Sigmoid colon (tissue), 7 donors: ENCODE measurements around the gene ZNF280B. TPM values are rescaled to one million over a fixed set of nuclear protein-coding genes. Genes with fewer than 3 reads are reported as not detected.
"Not testable (repeated sequence)": the region's sequence is repeated elsewhere in the genome, so short reads cannot be mapped to it uniquely, and the experiment has no call there.

Experiments used
- DNase-seq: peaks from one replicate; pipeline ENCODE4 v3.0.0-alpha.2; 2019
- H3K27ac ChIP-seq, 4 donors: fragments of 200-600 bp; sonication (generic); one replicate each; pipeline ENCODE4 v1.5.1; 2016 to 2019; ENCODE audit warnings: mild to moderate bottlenecking in 1 of 4
- H3K27me3 ChIP-seq, 3 donors: fragments of 200-600 bp; sonication (generic); one replicate each; pipeline ENCODE4 v1.5.1; 2019; ENCODE audit warnings: mild to moderate bottlenecking in 1 of 3
- H3K36me3 ChIP-seq, 4 donors: fragments of 200-600 bp; sonication (generic); one replicate each; pipeline ENCODE4 v1.5.1; 2016 to 2019
- H3K4me1 ChIP-seq, 4 donors: fragments of 200-600 bp; sonication (generic); one replicate each; pipeline ENCODE4 v1.5.1; 2017 to 2019
- H3K4me3 ChIP-seq, 4 donors: fragments of 200-600 bp; sonication (generic); one replicate each; pipeline ENCODE4 v1.5.1; 2017 to 2019; ENCODE audit warnings: mild to moderate bottlenecking in 2 of 4, moderate library complexity in 1 of 4
- H3K9me3 ChIP-seq, 4 donors: fragments of 200-600 bp in 3 of 4; sonication (generic) in 3 of 4; one replicate each; pipeline versions ENCODE4 v1.5.1 to v1.6.1; 2013 to 2019
- CTCF ChIP-seq, 4 experiments: fragments of 450-650 bp in 3 of 4; fragments of 200-600 bp in 1 of 4; IDR thresholded peaks; one replicate each; pipeline ENCODE4 v1.5.1; 2016 to 2019; ENCODE audit warnings: antibody characterized with exemption in 4 of 4, mild to moderate bottlenecking in 3 of 4, moderate library complexity in 2 of 4
- EP300 ChIP-seq, 4 donors: sonication (generic); formaldehyde crosslinking; IDR thresholded peaks; one replicate each; pipeline ENCODE4 v1.6.1; 2017; ENCODE audit warnings: antibody characterized with exemption in 4 of 4
- POLR2A ChIP-seq, 2 donors: fragments of 450-650 bp; IDR thresholded peaks; one replicate each; pipeline ENCODE4 v1.6.1; 2016; ENCODE audit warnings: antibody characterized with exemption in 2 of 2, mild to moderate bottlenecking in 2 of 2, moderate library complexity in 2 of 2
- POLR2AphosphoS5 ChIP-seq, 4 donors: sonication (generic); formaldehyde crosslinking; IDR thresholded peaks; one replicate each; pipeline ENCODE4 v1.6.1; 2017; ENCODE audit warnings: antibody characterized with exemption in 4 of 4
- WGBS, 2 donors: extraction: QIAGEN DNeasy Blood & Tissue Kit; methylation state at CpG; one replicate each; pipeline ENCODE4 v1.1.7; 2013; 5-methylcytosine and 5-hydroxymethylcytosine counted together
- intact Hi-C: fragments of 100-400 bp; cut with DNase I; formaldehyde crosslinking; loops from one replicate; pipeline ENCODE4 v1.15.1; 2023
- polyA plus RNA-seq, 3 donors: library from polyadenylated mRNA; stranded (reverse); fragments of 200-250 nt; gene quantifications; one replicate each; pipeline ENCODE4 v1.2.3, GENCODE V29; 2013
- total RNA-seq, 4 donors: library from RNA; depleted of rRNA; stranded (reverse); fragments of >200 nt; gene quantifications; one replicate each; pipeline ENCODE4 v1.1.0, GENCODE V29; 2016
- donor health status: healthy with polysubstance abuse.
- donor health status: Bipolar disorder and iron deficiency.
- donor health status: healthy.

Gene ZNF280B
- total and polyA plus RNA-seq, 7 donors: under 0.01 to 1.1 (median 0.41) TPM

DNA sequence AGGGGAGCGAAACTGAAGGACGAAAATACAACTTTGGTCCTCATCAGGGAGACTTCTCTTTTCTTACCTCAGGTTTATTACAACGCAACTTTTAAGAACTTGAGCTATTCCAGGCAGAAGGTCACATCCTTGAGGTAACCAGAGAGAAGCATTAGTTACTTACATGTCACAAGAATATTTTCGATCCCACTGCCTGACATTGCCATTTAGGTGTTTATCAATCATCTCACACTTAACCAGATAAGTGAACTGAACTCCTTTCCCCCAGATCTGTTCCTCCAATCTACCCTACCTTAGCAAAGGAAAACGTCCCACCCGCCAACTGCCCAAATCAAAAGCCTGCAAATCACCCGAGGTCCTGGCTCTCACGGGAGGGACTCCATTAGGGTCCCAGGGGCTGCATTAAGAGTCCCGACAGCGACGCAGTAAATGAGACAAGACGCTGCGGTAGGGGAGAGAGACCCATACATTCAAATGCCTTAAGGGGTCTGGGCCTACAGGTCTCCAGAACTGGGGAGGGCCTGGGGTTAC lies 734 bp downstream of the ZNF280B start:
- no peak overlapping the region for H3K27ac ChIP-seq
- DNase-seq: no peak
- H3K36me3 ChIP-seq: no peaks in the 10 kb centered on the region
- peaks cover 0 to 5% (median 0%) of the 10 kb centered on the region in 3 donors for H3K27me3 ChIP-seq
- peak overlapping the region; percentile 32 to 58 (median 48) for H3K4me3 ChIP-seq
- peaks cover 0 to 11% (median 3%) of the 10 kb centered on the region in 4 donors for H3K4me1 ChIP-seq
- intact Hi-C loops: no loop called here
- 34 to 38% methylated on average over 13 of the region's 13 CpGs for WGBS, 2 donors
- TF ChIP-seq EP300 (IDR thresholded peaks at IDR 0.05) (no peak), POLR2AphosphoS5 (IDR thresholded peaks at IDR 0.05) (no peak), POLR2A (IDR thresholded peaks at IDR 0.05) (no peak), CTCF (IDR thresholded peaks at IDR 0.05) (no peak)
- peaks cover 0 to 8% (median 5%) of the 10 kb centered on the region in 4 donors for H3K9me3 ChIP-seq

DNA sequence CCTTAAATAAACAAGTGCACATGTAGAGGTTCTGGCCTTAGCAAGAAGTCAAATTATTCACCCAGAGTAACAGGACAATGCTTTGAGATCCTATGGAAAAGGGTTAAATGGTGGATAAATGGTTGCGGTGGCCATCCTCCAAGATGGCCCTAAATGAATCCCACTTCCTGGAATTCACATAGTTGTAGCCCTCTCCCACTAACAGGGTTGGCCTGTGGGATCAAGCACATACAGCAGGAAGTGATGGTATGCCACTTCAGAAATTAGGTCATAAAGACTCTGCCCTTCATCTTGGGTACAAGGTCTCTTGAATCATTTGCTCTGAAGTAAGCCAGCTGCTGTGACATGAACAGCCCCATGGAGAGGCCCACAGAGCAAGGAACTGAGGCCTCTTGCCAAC lies 1.8 kb downstream of the ZNF280B start:
- TF ChIP-seq CTCF (IDR thresholded peaks at IDR 0.05): no peak
- TF ChIP-seq EP300 (IDR thresholded peaks at IDR 0.05): no peak
- no peak for TF ChIP-seq POLR2A (IDR thresholded peaks at IDR 0.05)
- no peak for TF ChIP-seq POLR2AphosphoS5 (IDR thresholded peaks at IDR 0.05)

DNA sequence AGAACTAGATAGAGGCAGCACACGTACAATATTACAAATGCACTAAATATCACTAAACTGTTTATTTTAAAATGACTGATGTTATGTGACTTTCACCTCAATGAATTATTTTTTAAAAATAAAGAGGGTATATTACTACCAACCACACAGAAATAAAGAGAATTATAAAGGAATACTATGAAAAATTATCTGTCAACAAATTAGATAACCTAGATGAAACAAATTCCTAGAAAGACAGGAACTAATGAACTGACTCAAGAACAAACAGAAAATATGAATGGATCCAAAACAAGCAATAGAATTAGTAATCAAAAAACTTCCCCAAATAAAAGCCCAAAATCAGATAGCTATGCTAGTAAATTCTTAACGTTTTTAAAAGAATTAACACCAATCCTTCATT lies 10.3 kb downstream of the ZNF280B start:
- intact Hi-C loops: no loop called here
- Histone ChIP-seq H3K27ac (no peak overlapping the region), H3K27me3 (no peaks in the 10 kb centered on the region), H3K4me3 (no peak overlapping the region), H3K4me1 (no peaks in the 10 kb centered on the region), H3K9me3 (no peaks in the 10 kb centered on the region), H3K36me3 (no peaks in the 10 kb centered on the region)
- DNase-seq: no peak
- WGBS, 2 donors: 85 to 91% methylated on average over 2 of the region's 2 CpGs
- TF ChIP-seq POLR2AphosphoS5 (IDR thresholded peaks at IDR 0.05) (no peak), CTCF (IDR thresholded peaks at IDR 0.05) (no peak), POLR2A (IDR thresholded peaks at IDR 0.05) (no peak), EP300 (IDR thresholded peaks at IDR 0.05) (no peak)

More for the DNA sequence above, 1.8 kb downstream of the ZNF280B start:
- WGBS, 2 donors: 98 to 100% methylated on average over 1 of the region's 1 CpG
- H3K27ac ChIP-seq: no peak overlapping the region
- peaks cover 0 to 11% (median 3%) of the 10 kb centered on the region in 4 donors for H3K4me1 ChIP-seq
- peaks cover 0 to 5% (median 0%) of the 10 kb centered on the region in 3 donors for H3K27me3 ChIP-seq
- H3K36me3 ChIP-seq: no peaks in the 10 kb centered on the region
- no peak overlapping the region for H3K4me3 ChIP-seq
- H3K9me3 ChIP-seq: peaks cover 0 to 8% (median 5%) of the 10 kb centered on the region in 4 donors
- DNase-seq: no peak
- intact Hi-C loops: no loop called here

- H3K4me1 ChIP-seq, DNase-seq, intact Hi-C loops, H3K4me3 ChIP-seq, H3K27me3 ChIP-seq, H3K36me3 ChIP-seq, H3K27ac ChIP-seq, H3K9me3 ChIP-seq: not testable (repeated sequence)
- WGBS, 2 donors: 96% methylated on average over 3 of the region's 3 CpGs
These were observed 17.0 kb downstream of the ZNF280B start for GRCh38 chr22:22491589-22491988.

- Histone ChIP-seq H3K27ac (no peak overlapping the region), H3K9me3 (no peaks in the 10 kb centered on the region), H3K36me3 (no peaks in the 10 kb centered on the region), H3K4me3 (no peak overlapping the region), H3K27me3 (no peaks in the 10 kb centered on the region), H3K4me1 (no peaks in the 10 kb centered on the region)
- intact Hi-C loops: no loop called here
- DNase-seq: no peak
- WGBS, 2 donors: 90 to 91% methylated on average over 5 of the region's 5 CpGs
- TF ChIP-seq EP300 (IDR thresholded peaks at IDR 0.05) (no peak), POLR2A (IDR thresholded peaks at IDR 0.05) (no peak), CTCF (IDR thresholded peaks at IDR 0.05) (no peak), POLR2AphosphoS5 (IDR thresholded peaks at IDR 0.05) (no peak)
These were observed 19.8 kb downstream of the ZNF280B start for GRCh38 chr22:22488736-22489135.
